ENCODE measurements around the gene COX17.

Gene COX17

DNA sequence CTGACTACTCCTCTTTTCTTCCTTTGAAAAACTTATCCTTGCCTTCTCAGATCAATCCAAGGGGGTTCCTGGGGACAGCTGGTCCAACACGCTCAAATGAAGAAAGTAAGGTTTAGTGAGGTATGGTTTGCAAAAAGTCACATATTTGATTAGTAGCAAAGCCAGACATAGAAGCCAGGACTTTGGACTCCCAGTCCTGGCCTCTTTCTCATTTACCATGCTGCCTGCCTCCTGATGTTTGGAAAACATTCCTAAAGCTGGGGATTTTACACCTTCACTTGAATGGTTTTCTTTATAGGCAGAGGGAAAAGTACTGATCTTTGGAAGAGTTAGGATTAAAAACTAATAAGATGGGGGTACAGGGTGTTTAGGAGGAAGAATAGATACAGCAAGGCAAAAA, 31.4 kb downstream of the COX17 start:
- no peak for DNase-seq (ENCODE audit: low spot score)

DNA sequence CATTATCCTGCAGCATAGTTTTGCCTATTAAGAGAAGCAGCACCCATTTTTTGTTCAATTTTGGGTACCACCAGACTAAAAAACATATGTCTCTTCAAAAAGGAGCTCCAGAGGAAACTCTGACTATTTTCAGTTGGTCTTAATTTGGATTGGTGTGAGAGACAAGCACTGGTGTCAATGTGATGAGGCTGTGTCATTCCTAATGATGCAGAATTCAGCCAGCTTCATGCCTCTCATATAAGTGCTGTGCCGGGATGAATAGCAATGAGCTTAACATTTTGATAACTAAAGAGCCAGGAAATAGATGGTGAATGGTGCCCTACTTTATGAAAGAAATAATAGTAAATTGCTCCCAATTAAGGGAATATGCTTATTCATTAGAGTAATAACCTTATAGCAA, 32.7 kb downstream of the COX17 start:
- no peak for DNase-seq (ENCODE audit: low spot score)

DNA sequence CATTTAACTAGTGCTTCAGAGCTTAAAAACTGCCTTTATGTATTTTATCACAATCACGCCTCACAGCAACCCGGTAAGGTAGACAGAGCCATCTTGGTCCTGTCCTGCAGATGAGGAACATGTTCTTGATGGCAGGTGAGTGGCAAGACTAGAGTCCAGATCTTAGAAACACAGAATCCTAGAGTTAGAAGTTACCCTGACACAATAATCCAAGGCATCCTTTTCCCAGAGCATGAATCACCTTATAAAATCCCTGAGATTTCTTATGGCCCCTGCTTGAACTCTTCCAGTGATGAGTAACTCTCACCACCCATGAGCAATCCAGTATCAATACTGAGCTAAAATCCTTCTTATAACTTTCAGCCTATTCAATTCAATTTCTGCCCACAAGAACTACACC, 33.7 kb downstream of the COX17 start:
- DNase-seq (ENCODE audit: low spot score), result no peak

DNA sequence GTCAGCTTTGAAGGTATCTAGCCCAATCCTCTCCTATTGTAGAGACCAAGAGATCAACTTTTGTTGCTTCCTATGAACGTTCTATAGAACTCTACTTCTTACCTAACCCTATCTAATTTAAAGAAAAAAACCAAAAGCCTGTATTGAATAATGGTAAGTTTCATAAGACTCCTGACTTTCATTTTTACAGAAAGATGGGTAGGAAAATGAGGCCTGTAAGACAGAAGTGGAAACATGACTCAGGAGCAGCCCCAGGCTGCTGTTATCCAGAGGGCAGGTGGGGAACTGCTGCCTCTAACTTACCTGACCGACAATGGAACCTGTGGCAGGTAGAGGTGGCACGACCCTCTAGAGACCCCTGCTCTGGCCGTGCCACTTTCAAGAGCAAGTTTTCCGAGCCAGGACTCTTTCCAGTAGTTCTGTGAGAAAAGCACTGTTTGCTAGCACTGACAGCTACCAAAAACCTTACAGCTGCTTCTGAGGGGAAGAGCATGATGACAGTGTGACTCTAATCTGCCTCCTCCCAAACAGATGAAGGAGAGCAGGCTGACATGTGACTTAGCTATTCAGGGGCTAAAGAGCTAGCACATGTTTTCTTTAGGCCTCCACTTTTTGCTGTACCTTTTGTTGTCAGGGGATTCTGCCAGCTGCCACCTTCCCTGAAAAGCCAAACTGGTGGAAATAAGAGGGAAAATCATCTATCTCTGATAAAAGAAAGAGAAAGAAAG, 34.3 kb downstream of the COX17 start:
- DNase-seq (ENCODE audit: low spot score), result no peak

DNA sequence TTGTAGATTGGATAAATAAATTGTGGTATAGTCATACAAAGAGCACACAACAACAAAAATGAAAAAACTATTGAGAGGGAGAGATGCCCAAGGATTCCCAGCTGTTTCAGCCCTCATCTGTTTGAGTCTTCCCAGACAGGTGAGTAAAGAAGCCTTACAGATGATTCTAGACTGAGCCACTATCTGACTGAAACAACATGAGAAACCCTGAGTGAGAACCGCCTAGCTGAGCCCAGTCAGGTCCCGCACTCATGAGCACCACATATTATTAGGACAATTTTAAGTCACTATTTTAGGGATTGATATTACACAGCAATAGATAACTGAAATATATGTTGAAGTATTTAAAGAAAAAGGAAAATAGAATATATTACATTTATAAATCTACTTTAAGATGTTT, 35.8 kb downstream of the COX17 start:
- no peak for DNase-seq (ENCODE audit: low spot score)

DNA sequence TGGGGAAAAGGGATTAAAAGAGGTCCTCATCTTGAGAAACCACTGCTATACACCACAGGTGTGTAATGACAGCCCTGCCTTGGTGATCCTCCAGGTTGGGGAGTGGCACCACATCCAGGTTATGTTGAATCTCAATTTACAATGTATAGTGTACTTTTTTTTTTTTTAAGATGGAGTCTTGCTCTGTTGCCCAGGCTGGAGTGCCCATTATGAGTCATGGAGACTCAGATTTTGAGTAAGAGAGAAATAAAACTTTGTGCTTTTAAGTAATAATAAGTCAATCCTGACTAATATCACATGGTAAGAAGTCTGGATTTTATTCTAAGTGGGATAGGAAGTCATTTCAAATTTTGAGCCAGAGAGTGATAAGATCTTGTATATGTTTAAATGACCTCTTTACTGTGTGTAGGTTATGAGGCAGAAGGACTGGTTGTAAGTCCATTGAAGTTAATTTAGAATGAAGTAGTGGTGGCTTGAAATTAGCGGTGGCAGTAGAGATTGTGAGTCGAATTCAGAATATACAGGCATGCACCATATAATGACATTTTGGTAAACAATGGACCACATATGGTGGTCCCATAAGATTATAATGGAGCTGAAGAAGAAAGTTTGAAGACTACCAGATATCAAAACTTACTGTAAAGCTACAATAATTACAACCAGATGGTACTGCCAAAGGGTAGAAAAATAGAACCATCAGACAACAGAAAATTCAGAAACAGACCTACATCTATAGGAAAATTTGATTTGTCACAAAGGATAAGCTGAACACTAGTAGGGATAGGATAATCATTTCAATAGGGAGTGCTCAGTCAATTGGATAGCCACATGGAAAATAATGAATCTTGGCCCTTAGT, 37.5 kb downstream of the COX17 start:
- no peak for DNase-seq (ENCODE audit: low spot score)

DNA sequence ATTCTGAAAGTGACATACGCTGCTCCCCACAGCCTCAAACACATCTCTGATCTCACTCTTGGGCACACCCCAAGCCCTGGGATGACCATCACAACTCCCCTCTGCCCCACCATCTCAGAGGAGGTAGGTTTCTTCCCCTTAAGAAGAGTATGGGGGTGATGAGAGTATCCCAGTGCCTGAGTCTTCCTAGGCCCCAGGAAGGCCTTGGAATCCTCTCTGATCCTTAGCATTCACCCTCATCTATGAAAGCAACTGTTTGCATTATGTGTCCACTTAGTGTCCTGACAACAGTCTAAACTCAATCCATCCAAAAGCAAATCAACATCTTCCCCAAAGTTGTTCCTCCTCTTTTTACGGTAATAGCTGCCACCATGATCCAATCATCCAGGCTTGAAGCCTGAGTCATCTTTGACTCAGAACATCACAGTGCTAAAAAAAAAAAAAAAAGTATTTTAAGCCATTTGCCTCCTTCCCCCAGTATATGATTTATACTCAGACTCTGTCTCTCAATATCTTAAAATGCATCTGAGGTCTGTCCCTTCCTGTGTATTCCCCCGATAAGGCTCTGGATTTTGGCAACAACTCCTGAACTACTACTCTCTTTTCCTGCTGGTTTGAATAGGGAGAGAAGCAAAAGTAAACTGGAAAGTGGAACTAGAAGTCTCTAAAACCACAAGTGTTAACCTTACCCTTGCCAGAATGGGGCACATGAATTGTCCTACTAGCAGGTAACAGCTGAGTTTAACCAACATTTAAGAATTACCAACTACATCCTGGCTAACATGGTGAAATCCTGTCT, 39.3 kb downstream of the COX17 start:
- DNase-seq (ENCODE audit: low spot score), result no peak

DNA sequence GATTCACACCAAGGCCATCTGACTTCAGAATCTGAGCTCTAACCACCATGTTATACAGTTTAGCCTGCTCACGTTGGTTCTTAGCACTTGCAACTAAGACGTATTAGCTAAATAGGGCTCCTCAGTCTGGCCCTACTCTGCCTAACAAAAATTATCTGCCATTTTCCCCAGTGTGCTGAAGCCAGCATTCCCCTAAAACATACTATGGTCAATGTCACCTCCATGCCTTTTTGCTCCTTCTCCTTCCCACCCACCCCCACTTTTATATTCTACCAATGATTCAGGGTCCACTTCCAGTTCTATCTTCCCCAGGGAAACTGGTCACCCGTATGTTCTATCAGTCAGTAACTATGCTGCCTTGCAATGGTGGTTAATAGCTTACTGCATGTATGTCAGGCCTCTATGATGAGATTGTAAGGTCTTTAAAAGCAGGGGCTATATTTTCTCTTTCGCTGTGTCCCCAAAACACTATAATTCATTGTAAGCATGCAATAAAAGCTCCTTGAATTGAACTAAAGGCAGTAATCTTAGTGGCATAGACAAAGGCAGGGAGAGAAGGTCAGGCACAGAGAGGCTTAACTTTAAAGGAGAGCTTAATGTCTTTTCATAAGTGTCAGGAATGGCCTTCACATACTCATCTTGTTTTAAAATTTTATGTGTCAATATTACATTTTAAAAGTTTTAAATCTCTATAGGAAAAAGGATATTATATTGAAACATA, 40.2 kb downstream of the COX17 start:
- no peak for DNase-seq (ENCODE audit: low spot score)

DNA sequence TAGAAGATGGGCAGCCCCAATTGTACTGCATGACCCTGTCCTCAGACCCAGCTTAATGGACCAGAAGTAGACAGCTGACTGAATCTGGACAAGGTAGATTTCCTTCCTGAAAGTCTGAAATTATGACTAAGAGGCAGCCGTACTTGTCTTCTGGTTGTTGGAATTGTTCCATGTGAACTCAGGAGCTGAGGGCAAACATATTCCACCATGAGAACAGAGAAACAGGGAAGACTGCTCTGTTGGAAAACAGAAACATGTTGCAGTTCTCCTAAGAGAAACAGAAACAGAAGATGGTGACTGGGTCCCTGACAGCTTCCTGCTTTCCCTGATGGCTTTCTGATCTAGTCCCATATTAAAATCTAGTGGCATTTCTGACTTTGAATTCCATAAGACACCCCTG, 41.0 kb downstream of the COX17 start:
- DNase-seq (ENCODE audit: low spot score), result no peak

DNA sequence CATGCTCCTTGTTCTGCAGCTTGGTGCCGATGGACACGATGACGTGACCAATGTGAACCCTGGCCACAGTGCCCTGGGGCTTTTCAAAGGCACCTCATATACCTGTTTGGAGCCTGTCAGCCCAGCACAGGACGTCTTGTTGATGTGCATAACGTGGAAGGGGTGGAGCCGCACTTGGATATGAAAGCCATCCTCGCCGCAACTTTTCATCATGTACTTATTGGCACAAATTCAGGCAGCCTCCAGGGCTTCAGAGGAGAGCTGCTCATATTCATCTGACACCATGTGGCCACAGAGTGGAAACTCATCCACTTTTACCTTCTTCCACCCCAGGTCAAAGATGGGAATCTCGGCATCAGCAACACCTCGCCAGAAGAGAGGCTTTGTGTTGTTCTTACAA, 41.5 kb downstream of the COX17 start:
- DNase-seq (ENCODE audit: low spot score), result no peak

DNA sequence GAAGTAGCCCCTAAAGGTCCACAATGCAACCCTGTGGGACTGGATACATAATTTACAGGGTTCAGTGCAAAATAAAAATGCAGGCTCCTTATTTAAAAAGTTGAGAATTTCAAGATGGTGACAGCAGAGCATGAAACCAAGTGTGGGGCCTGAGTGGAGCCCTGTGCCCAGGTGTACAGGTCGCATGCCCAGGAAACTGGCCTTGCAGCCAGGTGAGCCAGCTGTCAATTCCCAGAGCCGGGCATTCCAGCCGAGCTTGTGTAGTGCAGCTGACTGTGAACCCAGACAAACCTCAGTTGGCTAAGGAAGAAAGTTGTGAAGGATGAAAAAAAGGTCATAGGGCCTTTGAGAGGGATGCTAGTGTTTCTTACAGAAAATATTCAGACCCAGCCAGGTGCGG, 44.4 kb downstream of the COX17 start:
- no peak for DNase-seq (ENCODE audit: low spot score)

DNA sequence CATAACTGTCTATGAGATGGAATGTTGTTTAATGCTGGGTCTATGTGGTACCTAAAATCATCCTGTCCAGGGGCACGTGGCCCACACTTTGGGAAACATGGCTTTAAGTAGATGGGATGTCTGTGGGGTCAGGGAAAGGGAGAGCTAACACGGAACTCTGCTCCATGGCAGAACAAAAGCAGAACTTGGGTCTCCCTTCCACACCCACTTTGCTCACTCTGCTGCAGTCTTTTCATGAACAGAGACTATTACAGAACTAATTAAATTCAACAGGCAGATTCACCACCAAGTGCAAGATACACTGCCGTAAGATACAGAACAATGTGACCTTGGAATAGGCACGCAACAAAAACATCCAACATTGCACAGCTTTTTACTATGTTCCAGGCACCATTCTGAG, 45.0 kb downstream of the COX17 start:
- DNase-seq (ENCODE audit: low spot score), result no peak

DNA sequence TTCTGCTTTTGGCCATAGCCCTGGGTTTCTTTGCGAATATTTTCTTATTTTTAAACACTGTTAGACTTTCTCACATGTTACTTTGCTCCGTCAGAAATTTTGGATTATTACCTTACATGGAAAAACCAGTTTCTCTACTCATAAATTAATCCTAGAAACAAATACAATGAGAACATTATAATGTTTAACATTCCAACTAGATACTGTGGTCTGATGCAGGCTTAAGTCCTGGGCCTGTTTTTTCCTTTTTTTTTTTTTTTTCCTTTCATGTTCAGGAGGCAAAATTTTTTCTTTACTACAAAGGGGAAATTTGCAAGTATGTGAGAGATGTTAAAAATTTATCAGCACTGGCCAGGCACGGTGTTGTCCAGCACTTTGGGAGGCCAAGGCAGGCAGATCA, 45.7 kb downstream of the COX17 start:
- DNase-seq (ENCODE audit: low spot score), result no peak

DNA sequence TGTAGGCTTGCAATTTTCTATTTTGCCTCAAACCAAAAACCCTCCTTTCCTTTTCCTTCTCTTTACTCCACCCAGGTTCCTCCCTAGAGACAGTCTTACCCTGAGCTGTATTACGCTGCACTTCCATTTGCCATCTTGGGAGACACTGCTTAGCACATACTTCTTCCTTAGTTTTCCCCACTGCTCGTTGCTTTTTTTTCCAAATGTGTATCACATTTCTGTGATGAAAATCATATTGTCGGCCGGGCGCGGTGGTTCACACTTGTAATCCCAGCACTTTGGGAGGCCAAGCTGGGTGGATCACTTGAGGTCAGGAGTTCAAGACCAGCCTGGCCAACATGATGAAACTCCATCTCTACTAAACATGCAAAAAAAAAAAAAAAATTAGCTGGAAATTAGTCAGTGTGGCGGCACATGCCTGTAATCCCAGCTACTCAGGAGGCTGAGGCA, 46.3 kb downstream of the COX17 start:
- no peak for DNase-seq (ENCODE audit: low spot score)

DNA sequence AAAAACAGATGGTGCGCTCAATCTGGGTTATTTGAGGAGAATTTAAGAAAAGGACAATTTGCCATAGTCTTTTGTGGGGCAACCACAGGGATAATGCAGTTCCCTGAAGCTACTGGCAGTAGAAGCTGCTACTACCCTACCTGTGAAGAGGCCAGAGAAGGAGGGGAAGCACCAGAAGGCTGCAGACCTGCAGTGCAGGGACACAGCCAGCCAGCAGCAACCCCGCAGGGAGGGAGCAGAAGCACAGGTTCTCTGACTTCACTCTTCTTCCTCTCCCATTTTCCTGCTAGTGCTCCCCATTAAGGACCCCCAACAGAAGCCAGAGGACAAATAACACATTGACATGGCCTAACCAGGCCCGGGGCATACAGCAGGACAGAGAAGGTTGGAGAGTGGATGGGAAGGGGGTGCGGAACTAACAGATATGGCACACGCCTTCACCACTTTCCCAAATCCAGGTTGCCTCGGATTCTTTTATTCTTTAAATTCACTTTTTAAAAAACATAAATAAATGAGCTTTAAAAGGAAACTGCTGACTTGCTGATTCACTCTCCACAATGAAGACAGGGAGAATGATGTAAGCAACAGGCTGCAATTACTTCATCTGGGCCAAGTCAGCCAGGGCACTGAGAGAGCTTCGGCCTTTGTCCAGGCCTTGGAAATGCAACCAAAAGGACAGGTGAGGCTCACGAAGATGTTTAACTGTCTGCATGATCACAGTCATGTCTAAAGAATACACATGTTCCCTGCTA, 46.9 kb downstream of the COX17 start:
- no peak for DNase-seq (ENCODE audit: low spot score)

DNA sequence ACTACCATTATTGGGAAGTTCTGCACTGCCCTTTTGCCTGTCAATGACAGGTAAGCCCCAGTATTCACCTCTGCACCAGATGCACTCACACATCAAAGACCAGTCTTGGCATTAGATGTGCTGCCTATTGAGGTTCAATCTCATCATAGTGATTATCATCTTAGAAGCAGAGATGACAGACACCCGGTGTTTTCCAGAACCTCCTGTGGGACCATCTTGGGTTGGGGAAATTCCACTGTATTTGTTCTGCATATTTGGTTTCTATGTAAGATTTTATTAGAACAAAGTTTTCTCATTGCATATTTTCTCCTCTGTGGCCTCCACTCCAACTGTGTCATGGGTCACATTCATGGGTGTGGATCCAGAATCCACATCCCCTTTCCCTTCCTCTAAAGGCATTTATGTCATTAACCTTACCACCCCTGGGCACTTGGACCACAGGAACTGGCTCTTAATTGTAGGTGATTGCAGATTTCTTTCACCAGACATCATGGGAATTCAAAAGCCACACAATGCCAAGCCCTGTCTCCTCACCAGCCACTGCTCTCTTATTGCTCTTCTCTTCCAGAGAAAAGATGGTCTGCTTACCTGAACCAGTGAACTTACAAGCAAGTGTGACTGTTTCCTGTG, 48.3 kb downstream of the COX17 start:
- no peak for DNase-seq (ENCODE audit: low spot score)

DNA sequence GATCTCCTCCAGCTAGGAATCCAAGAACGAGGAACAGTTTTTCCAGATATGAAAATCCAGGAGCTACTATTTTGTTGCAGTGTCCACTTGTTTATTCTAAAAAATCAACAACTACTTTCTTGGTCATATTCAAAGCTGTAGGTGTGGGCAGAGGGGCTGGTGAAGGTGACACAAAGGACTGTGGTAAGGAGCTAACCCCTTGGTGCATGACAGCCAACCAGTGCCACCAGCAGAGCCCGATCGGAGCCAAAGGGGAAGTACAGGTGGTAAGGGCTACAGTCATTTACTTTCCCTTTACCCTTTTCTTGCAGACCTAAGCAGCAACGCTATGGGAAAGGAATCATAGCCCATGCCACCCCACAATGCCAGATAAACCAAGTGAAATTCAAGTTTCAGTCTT, 48.8 kb downstream of the COX17 start:
- DNase-seq (ENCODE audit: low spot score), result no peak

DNA sequence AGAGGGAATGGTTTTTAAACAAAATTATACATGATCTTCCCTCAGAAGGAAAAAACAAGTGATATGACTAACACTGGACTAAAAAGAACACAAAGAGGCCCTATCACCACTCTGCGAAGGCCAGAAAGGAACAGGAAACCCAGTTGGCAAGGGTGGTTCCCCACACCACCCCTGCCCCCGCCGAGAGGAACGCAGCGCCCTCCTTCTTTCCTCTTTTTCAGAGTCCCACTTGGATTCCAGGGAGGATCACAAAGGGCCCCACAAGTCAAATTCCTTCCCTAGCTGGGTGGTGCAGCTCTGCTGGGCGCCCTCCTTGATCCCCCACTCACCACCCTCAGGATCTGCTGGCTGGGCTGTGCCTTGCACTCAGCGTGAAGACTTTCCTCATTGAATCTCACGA, 49.7 kb downstream of the COX17 start:
- DNase-seq (ENCODE audit: low spot score), result no peak

DNA sequence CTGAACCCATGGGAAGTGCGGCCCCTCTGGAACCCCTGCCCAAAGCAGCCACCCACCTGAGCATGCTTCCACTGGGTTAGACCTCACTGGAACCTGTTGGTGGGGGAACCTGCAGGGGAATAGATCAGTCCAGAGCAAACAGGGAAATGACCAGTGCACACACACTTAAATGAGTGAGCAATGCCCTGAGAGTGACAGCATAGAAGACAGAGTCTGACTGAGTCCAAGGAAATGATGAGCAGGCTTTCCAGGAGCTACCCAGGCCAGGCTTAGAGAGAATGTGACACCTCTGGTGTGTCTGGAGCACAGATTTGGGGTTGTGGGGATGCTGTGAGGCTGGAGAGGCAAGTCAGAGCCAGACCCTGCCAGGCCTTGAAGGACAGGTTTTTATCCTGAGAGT, 51.0 kb downstream of the COX17 start:
- DNase-seq (ENCODE audit: low spot score), result no peak

DNA sequence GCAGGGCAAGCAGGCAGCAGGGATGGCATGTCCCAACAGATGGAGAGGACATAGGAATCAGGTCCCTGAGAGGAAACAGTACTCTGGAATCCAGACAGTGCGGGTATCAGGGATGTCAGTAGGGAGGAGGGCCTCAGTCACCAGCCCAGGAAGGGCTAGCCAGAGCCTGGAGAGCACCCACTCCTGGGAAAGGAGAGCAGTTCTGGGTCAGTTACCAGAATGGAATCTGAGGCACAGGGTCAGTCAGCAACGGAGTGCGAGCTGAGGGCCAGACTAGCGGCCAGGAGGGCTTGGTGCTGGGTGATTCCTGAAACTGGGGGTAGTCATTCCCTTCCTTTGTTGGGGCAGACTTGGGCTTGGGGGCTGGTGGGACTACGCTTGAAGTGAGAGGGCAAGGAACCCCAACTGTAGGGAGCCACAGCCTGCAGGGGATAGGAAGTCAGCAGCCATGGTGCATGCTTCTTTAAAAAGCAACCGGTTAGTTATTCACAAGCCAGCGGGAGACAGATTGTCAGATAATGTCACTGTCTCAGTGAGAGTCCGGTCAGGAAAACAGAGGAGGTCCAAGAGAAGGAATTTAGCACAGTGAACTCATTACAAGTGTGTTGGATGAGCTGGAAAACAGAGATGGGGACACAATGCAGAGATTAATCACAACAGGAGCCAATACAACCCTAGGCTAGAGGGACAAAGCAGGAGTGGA, 51.6 kb downstream of the COX17 start:
- DNase-seq (ENCODE audit: low spot score), result no peak
